Thyroid gland (tissue), 4 donors: Measurements from ENCODE around the gene NXPH4.

Experiments
- CTCF ChIP-seq, 6 experiments: fragments of 200-600 bp in 3 of 6; fragments of 450-650 bp in 3 of 6; sonication (generic) in 3 of 6; IDR thresholded peaks; one replicate each; pipeline ENCODE4 v1.5.1; 2016 to 2019; ENCODE audit warnings: antibody characterized with exemption in 6 of 6, mild to moderate bottlenecking in 2 of 6, inconsistent platforms in 1 of 6, moderate library complexity in 1 of 6
- POLR2A ChIP-seq, 2 donors: fragments of 450-650 bp; IDR thresholded peaks; one replicate each; pipeline ENCODE4 v1.6.1; 2017; ENCODE audit warnings: antibody characterized with exemption in 2 of 2, mild to moderate bottlenecking in 2 of 2, moderate library complexity in 1 of 2

- TF ChIP-seq CTCF (IDR thresholded peaks at IDR 0.05) (no peak), POLR2A (IDR thresholded peaks at IDR 0.05) (no peak)
Measured at GRCh38 chr12:57237596-57237931, 21.0 kb downstream of the NXPH4 start.
